NB4 (cell line): ENCODE data around the gene GRID1.

Source experiments
- DNase-seq: peaks from one replicate; pipeline ENCODE4 v3.0.0; 2010; ENCODE audit warnings: low read depth
- H3K4me3 ChIP-seq: one replicate; pipeline ENCODE4 v1.5.1; 2011; ENCODE audit warnings: mild to moderate bottlenecking, low read depth, low read length, moderate library complexity
- CTCF ChIP-seq: IDR thresholded peaks from one replicate; pipeline ENCODE4 v1.5.1; 2012; ENCODE audit warnings: low read depth, low read length
- MAX ChIP-seq: IDR thresholded peaks from 2 replicates; pipeline ENCODE4 v1.6.1; 2011; ENCODE audit warnings: low read depth, low read length
- MYC ChIP-seq: IDR thresholded peaks from 2 replicates; pipeline ENCODE4 v1.6.1; 2011; ENCODE audit warnings: low read depth, low read length
- POLR2A ChIP-seq: IDR thresholded peaks from 2 replicates; pipeline ENCODE4 v1.6.1; 2011; ENCODE audit warnings: mild to moderate bottlenecking; ENCODE audit not compliant: insufficient read length; ENCODE audit errors: extremely low read depth

The GRID1 gene

GRCh38 chr10:85580585-85580984 lies 786.0 kb downstream of the GRID1 start:
- TF ChIP-seq POLR2A = no peak
- no peak for TF ChIP-seq MAX
- TF ChIP-seq CTCF = no peak
- no peak for TF ChIP-seq MYC
- no peak for DNase-seq
- H3K4me3 ChIP-seq = no peak overlapping the region

- TF ChIP-seq POLR2A = no peak
- no peak for TF ChIP-seq MYC
- no peak for TF ChIP-seq CTCF
- no peak for TF ChIP-seq MAX
- H3K4me3 ChIP-seq = no peak overlapping the region
- no peak for DNase-seq
Observed at GRCh38 chr10:85578860-85579259, 787.7 kb downstream of the GRID1 start.

- no peak for TF ChIP-seq POLR2A
- no peak for TF ChIP-seq MAX
- no peak for TF ChIP-seq CTCF
- TF ChIP-seq MYC = no peak
- no peak overlapping the region for H3K4me3 ChIP-seq
- DNase-seq = no peak
Observed at GRCh38 chr10:85575441-85575840, 791.2 kb downstream of the GRID1 start.

- H3K4me3 ChIP-seq = no peak overlapping the region
- DNase-seq = no peak
- TF ChIP-seq CTCF (no peak), MAX (no peak), POLR2A (no peak), MYC (no peak)
Observed at GRCh38 chr10:85570871-85571270, 795.7 kb downstream of the GRID1 start.

- no peak for TF ChIP-seq POLR2A
- TF ChIP-seq MAX = no peak
- TF ChIP-seq MYC = no peak
- TF ChIP-seq CTCF = no peak
- no peak for DNase-seq
- H3K4me3 ChIP-seq = no peak overlapping the region
Observed at GRCh38 chr10:85565381-85565780, 801.2 kb downstream of the GRID1 start.

- TF ChIP-seq MYC (no peak), POLR2A (no peak), MAX (no peak), CTCF (no peak)
- no peak for DNase-seq
- H3K4me3 ChIP-seq = no peak overlapping the region
Observed at GRCh38 chr10:85558533-85558932, 808.1 kb downstream of the GRID1 start.
